ENCODE data around the gene CLECL1. TPM values are rescaled to one million over a fixed set of nuclear protein-coding genes. Genes with fewer than 3 reads are reported as not detected.

Gene CLECL1
- total RNA-seq, 1 donor from 2014 or later: not detected

DNA sequence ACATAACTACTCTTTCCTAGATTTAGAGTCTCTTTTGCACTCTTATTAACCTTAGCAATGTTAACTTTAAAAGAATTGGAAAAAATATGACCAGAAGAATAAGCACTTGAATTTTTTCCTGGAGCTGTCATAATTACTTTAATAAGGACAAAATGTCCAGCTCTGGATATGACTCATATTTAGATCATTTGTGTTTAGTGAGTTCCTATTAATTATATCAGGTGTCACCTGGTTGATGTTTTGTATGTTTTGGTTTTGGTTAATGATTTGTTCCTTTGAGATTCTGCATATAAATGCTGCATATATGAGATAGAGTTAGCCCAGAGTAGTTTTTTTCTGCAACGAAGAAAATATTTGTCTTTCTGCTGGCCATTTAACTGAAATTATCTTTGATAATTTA, 5.1 kb downstream of the CLECL1 start:
- no peak for DNase-seq
- intact Hi-C loops (cut with micrococcal nuclease): no loop called here
- Histone ChIP-seq H3K4me3 (no peak overlapping the region), H3K27ac (replicated peaks) (no peak overlapping the region), H3K27me3 (ENCODE audit: low read depth) (no peaks in the 10 kb centered on the region), H3K9me3 (replicated peaks) (no peaks in the 10 kb centered on the region), H3K4me1 (no peaks in the 10 kb centered on the region), H3K36me3 (no peaks in the 10 kb centered on the region)
- no peak for TF ChIP-seq CTCF (IDR thresholded peaks at IDR 0.05; ENCODE audit: borderline replicate concordance)

- H3K36me3 ChIP-seq: no peaks in the 10 kb centered on the region
- H3K4me1 ChIP-seq: no peaks in the 10 kb centered on the region
- H3K9me3 ChIP-seq (replicated peaks): no peaks in the 10 kb centered on the region
- H3K27ac ChIP-seq (replicated peaks): no peak overlapping the region
- no peak for TF ChIP-seq CTCF (IDR thresholded peaks at IDR 0.05; ENCODE audit: borderline replicate concordance)
- H3K4me3 ChIP-seq: no peak overlapping the region
- H3K27me3 ChIP-seq (ENCODE audit: low read depth): peaks cover 5% of the 10 kb centered on the region
- intact Hi-C loops (cut with micrococcal nuclease): no loop called here
- no peak for DNase-seq
Observed at GRCh38 chr12:9725213-9725870, 7.6 kb downstream of the CLECL1 start.

DNA sequence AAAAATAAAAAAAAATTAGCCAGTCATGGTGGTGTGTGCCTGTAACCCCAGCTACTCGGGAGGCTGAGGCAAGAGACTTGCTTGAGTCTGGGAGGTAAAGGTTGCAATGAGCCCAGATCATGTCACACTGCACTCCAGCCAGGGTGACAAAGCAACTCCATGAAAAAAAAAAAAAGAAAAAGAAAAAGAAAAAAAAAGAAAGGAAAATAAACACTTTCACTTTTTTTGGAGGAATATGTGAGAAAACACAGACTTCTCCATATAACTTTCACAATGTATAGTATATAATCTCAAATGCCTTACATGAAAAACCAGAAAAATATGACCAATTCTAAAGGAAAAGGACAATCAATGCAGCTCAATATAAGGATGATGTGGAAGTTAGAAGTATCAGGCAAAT, 8.9 kb downstream of the CLECL1 start:
- no peak for TF ChIP-seq CTCF (IDR thresholded peaks at IDR 0.05; ENCODE audit: borderline replicate concordance)
- Histone ChIP-seq H3K36me3 (no peaks in the 10 kb centered on the region), H3K27ac (replicated peaks) (no peak overlapping the region), H3K4me1 (no peaks in the 10 kb centered on the region), H3K9me3 (replicated peaks) (no peaks in the 10 kb centered on the region), H3K4me3 (no peak overlapping the region), H3K27me3 (ENCODE audit: low read depth) (peaks cover 8% of the 10 kb centered on the region)
- no peak for DNase-seq
- intact Hi-C loops (cut with micrococcal nuclease): no loop called here

DNA sequence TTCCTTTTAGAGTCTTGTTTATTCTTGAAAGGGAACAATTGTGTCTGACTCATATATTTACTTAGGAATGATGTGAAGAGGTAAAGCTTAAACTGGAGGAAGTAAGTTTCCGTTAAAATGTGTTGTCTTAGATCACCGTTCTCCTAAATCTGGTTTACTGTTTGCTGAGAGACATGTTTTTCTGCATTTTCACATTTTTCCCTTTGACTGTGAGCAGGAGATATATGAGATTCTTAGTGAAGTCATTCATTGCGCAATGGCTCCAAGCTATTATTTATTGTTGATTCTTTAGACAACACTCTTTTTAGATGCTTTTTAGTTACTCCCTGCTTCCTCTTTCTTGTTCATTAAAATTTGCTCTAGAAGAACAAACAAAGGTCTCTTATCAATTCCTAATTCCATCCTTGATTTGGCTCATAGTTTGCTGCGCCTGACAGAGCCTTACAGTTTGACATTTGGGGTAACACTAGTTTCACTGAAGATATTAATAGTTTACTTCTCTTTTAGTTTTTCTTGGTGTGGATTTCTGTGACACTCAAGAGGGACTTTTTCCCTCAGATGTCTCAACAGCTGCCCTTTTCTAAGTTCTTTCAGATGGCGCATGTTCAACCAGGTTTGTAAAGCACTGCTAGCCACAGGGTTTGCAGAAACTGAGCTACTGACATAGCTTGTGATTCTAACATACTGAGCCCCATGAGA, 11.4 kb downstream of the CLECL1 start:
- no peak for DNase-seq
- Histone ChIP-seq H3K4me3 (no peak overlapping the region), H3K4me1 (no peaks in the 10 kb centered on the region), H3K36me3 (no peaks in the 10 kb centered on the region), H3K27me3 (ENCODE audit: low read depth) (peaks cover 8% of the 10 kb centered on the region), H3K27ac (replicated peaks) (no peak overlapping the region), H3K9me3 (replicated peaks) (no peaks in the 10 kb centered on the region)
- TF ChIP-seq CTCF (IDR thresholded peaks at IDR 0.05; ENCODE audit: borderline replicate concordance): no peak
- intact Hi-C loops (cut with micrococcal nuclease): no loop called here

GRCh38 chr12:9719790-9720189, 13.1 kb downstream of the CLECL1 start:
- no peaks in the 10 kb centered on the region for H3K4me1 ChIP-seq
- TF ChIP-seq CTCF (IDR thresholded peaks at IDR 0.05; ENCODE audit: borderline replicate concordance): no peak
- H3K27ac ChIP-seq (replicated peaks): no peak overlapping the region
- DNase-seq: no peak
- H3K36me3 ChIP-seq: no peaks in the 10 kb centered on the region
- H3K9me3 ChIP-seq (replicated peaks): no peaks in the 10 kb centered on the region
- H3K4me3 ChIP-seq: no peak overlapping the region
- peaks cover 8% of the 10 kb centered on the region for H3K27me3 ChIP-seq (ENCODE audit: low read depth)
- intact Hi-C loops (cut with micrococcal nuclease): no loop called here

Measured in left ventricle myocardium inferior (tissue), 1 donor.